ENCODE data around the gene NPRL2. TPM values are rescaled to one million over a fixed set of nuclear protein-coding genes. Genes with fewer than 3 reads are reported as not detected.

The NPRL2 gene
- total and polyA plus RNA-seq, 2 of the 13 experiments (the other 11 are each of a cell fraction or from before 2014, with no cell fraction given) = 30.6 to 51.4 TPM

GRCh38 chr3:50298836-50299637 lies 51.5 kb downstream of the NPRL2 start, which contains the start of the genes HYAL3 and NAA80 (continued):
- TF ChIP-seq GMEB1 (CRISPR knock-in tag; IDR thresholded peaks at IDR 0.05; ENCODE audit: borderline replicate concordance) (peak; percentile 78), ZFY (CRISPR knock-in tag; IDR thresholded peaks at IDR 0.05) (peak; percentile 71; the same call in 1 of the 2 replicates), RELA (CRISPR knock-in tag; IDR thresholded peaks at IDR 0.05) (peak; percentile 25; the same call in 1 of the 2 replicates), THAP11 (CRISPR knock-in tag; IDR thresholded peaks at IDR 0.05) (peak; percentile 79), ZNF446 (CRISPR knock-in tag; IDR thresholded peaks at IDR 0.05) (peak; percentile 63; the same call in 1 of the 2 replicates), PHF5A (CRISPR knock-in tag; IDR thresholded peaks at IDR 0.05; ENCODE audit: low read depth, unreplicated experiment) (no peak), ZGPAT (CRISPR knock-in tag; IDR thresholded peaks at IDR 0.05) (peak; percentile 82; the same call in 1 of the 2 replicates), NFATC3 (CRISPR knock-in tag; IDR thresholded peaks at IDR 0.05) (no peak), GABPB1 (CRISPR knock-in tag; IDR thresholded peaks at IDR 0.05) (peak; percentile 81), POLR2A (IDR thresholded peaks at IDR 0.05; ENCODE audit: insufficient read depth in 1 of 2, low read depth in 2 of 2, low read length in 2 of 2) (peak in 1 of 2 experiments; percentile 79; a peak in 2 of 4 replicates), MEF2D (CRISPR knock-in tag; IDR thresholded peaks at IDR 0.05) (peak; percentile 23; the same call in 1 of the 2 replicates), RXRB (CRISPR knock-in tag; IDR thresholded peaks at IDR 0.05; ENCODE audit: borderline replicate concordance) (0 out of 2 replicates have a peak, but pooled peaks have one; percentile 18), ZNF20 (CRISPR knock-in tag; IDR thresholded peaks at IDR 0.05) (no peak), POGZ (CRISPR knock-in tag; IDR thresholded peaks at IDR 0.05) (peak; percentile 7; the same call in 1 of the 2 replicates), NFYB (CRISPR knock-in tag; IDR thresholded peaks at IDR 0.05) (peak; percentile 54), ARHGAP35 (CRISPR knock-in tag; IDR thresholded peaks at IDR 0.05; ENCODE audit: borderline replicate concordance) (0 out of 2 replicates have a peak, but pooled peaks have one; percentile 63)
- TF ChIP-seq, protein P1, sequence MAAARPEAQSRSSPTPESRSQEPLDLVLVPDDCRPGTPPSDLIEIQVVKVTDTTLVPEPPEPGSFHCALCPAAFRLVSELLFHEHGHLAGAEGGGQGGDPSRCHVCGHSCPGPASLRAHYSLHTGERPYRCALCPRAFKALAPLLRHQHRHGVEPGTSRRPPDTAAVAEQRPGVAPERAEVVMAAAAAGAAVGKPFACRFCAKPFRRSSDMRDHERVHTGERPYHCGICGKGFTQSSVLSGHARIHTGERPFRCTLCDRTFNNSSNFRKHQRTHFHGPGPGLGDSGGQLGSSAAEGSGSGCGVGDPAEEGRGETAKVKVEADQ (CRISPR knock-in tag; IDR thresholded peaks at IDR 0.05; ENCODE audit: borderline replicate concordance) = no peak
- TF ChIP-seq, protein P2, sequence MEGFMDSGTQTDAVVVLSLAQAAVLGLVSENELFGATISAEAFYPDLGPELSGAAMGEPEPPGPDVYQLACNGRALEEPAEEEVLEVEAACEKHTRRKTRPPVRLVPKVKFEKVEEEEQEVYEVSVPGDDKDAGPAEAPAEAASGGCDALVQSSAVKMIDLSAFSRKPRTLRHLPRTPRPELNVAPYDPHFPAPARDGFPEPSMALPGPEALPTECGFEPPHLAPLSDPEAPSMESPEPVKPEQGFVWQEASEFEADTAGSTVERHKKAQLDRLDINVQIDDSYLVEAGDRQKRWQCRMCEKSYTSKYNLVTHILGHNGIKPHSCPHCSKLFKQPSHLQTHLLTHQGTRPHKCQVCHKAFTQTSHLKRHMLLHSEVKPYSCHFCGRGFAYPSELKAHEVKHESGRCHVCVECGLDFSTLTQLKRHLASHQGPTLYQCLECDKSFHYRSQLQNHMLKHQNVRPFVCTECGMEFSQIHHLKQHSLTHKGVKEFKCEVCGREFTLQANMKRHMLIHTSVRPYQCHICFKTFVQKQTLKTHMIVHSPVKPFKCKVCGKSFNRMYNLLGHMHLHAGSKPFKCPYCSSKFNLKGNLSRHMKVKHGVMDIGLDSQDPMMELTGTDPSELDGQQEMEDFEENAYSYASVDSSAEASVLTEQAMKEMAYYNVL (CRISPR knock-in tag; IDR thresholded peaks at IDR 0.05; ENCODE audit: borderline replicate concordance) = peak; percentile 45; the same call in 1 of the 2 replicates
- TF ChIP-seq, protein P3, sequence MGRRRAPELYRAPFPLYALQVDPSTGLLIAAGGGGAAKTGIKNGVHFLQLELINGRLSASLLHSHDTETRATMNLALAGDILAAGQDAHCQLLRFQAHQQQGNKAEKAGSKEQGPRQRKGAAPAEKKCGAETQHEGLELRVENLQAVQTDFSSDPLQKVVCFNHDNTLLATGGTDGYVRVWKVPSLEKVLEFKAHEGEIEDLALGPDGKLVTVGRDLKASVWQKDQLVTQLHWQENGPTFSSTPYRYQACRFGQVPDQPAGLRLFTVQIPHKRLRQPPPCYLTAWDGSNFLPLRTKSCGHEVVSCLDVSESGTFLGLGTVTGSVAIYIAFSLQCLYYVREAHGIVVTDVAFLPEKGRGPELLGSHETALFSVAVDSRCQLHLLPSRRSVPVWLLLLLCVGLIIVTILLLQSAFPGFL (CRISPR knock-in tag; IDR thresholded peaks at IDR 0.05) = no peak
- TF ChIP-seq, protein P4, sequence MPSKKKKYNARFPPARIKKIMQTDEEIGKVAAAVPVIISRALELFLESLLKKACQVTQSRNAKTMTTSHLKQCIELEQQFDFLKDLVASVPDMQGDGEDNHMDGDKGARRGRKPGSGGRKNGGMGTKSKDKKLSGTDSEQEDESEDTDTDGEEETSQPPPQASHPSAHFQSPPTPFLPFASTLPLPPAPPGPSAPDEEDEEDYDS (CRISPR knock-in tag; IDR thresholded peaks at IDR 0.05) = no peak; the same call in 1 of the 2 replicates
- TF ChIP-seq, protein P5, sequence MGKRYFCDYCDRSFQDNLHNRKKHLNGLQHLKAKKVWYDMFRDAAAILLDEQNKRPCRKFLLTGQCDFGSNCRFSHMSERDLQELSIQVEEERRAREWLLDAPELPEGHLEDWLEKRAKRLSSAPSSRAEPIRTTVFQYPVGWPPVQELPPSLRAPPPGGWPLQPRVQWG (CRISPR knock-in tag; IDR thresholded peaks at IDR 0.05; ENCODE audit: borderline replicate concordance, low read depth) = no peak

Data from HepG2 (cell line).